Measurements from ENCODE around the gene ADAMTSL5.

ADAMTSL5 gene

GRCh38 chr19:1461862-1462261 lies 51.0 kb downstream of the ADAMTSL5 start:
- DNase-seq = no peak

GRCh38 chr19:1460033-1460995 lies 52.5 kb downstream of the ADAMTSL5 start:
- DNase-seq = no peak

- no peak for DNase-seq
These were observed 53.3 kb downstream of the ADAMTSL5 start for GRCh38 chr19:1459479-1459878.

- no peak for DNase-seq
These were observed 54.9 kb downstream of the ADAMTSL5 start for GRCh38 chr19:1457892-1458291.

GRCh38 chr19:1457031-1457739 lies 55.6 kb downstream of the ADAMTSL5 start:
- no peak for DNase-seq

- no peak for DNase-seq
These were observed 56.5 kb downstream of the ADAMTSL5 start for GRCh38 chr19:1456121-1456900.

GRCh38 chr19:1455336-1456120 lies 57.3 kb downstream of the ADAMTSL5 start:
- peak; percentile 54 for DNase-seq
